Measurements from ENCODE around the gene SMYD4. TPM values are rescaled to one million over a fixed set of nuclear protein-coding genes. Genes with fewer than 3 reads are reported as not detected.
"Not testable (repeated sequence)": the region's sequence is repeated elsewhere in the genome, so short reads cannot be mapped to it uniquely, and the experiment has no call there.

Gene SMYD4
- total RNA-seq, 2 donors from 2014 or later, result 8.0 to 14.7 TPM

DNA sequence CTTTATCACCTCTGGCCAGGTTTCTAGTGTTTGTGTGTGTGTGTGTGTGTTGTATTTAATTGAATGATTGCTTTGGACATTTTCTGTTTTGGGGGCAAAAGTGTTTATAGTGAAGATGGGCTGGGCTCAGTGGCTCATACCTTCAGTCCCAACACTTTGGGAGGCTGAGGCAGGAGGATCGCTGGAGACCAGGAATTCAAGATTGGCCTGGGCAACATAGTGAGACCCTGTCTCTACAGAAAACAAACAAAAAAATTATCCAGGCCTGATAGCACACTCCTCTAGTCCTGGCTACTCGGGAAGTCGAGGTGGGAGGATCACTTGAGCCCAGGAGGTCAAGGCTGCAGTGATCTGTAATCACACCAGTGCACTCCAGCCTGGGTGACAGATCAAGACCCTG is 37.6 kb upstream of the SMYD4 start:
- Histone ChIP-seq H3K4me1 (no peaks in the 10 kb centered on the region), H3K27ac (no peak overlapping the region), H3K9ac (ENCODE audit: low read depth in 2 of 2, low read length in 2 of 2) (no peak overlapping the region), H3K4me3 (no peak overlapping the region), H3K9me3 (no peaks in the 10 kb centered on the region), H3K27me3 (no peaks in the 10 kb centered on the region), H3K36me3 (no peaks in the 10 kb centered on the region)
- TF ChIP-seq, protein P1, sequence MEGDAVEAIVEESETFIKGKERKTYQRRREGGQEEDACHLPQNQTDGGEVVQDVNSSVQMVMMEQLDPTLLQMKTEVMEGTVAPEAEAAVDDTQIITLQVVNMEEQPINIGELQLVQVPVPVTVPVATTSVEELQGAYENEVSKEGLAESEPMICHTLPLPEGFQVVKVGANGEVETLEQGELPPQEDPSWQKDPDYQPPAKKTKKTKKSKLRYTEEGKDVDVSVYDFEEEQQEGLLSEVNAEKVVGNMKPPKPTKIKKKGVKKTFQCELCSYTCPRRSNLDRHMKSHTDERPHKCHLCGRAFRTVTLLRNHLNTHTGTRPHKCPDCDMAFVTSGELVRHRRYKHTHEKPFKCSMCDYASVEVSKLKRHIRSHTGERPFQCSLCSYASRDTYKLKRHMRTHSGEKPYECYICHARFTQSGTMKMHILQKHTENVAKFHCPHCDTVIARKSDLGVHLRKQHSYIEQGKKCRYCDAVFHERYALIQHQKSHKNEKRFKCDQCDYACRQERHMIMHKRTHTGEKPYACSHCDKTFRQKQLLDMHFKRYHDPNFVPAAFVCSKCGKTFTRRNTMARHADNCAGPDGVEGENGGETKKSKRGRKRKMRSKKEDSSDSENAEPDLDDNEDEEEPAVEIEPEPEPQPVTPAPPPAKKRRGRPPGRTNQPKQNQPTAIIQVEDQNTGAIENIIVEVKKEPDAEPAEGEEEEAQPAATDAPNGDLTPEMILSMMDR (IDR thresholded peaks at IDR 0.05), result no peak
- no peak for DNase-seq
- intact Hi-C loops (cut with DNase I), result loop anchor here (5.0 to 10.0 kb wide), 2 partner anchors 145 to 193 kb away; partner anchors contain the start of gene WDR81

DNA sequence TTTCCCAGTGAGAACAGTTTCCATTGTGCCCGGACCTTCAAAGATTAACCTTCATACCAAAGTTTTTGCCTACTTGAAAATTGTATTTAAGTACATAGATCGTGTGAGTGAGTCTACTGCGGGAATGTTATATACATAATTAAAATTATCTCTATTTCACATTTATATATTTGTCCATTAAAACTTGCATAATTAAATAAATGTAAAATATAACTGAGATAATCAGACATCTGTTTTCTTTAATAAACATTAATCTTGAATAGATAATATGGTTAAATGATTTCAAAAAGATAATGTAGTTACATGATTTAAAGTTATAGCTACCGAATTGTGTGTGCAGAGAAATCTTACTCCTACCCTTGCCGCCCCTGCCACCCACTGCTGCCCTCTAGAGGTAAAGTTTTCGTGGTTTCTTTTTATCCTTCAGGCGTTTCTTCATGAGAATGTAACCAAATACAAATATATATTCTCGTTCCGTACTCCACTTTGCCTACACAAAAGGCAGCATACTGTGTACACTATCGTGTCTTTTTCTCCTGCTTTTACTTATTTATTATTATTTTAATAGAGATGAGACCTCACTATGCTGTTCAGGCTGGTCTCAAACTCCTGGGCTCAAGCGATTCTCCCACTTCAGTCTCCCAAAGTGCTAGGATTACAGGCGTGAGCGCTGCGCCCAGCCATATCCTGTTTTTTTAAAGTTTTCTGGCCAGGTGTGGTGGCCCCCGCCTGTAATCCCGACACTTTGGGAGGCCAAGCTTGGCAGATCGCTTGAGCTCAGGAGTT is 35.7 kb upstream of the SMYD4 start:
- no peaks in the 10 kb centered on the region for H3K27me3 ChIP-seq
- no peak overlapping the region for H3K9ac ChIP-seq (ENCODE audit: low read depth in 2 of 2, low read length in 2 of 2)
- no peaks in the 10 kb centered on the region for H3K9me3 ChIP-seq
- H3K4me3 ChIP-seq, result no peak overlapping the region
- H3K4me1 ChIP-seq, result no peaks in the 10 kb centered on the region
- H3K36me3 ChIP-seq, result no peaks in the 10 kb centered on the region
- DNase-seq, result peak; percentile 63
- intact Hi-C loops (cut with DNase I), result loop anchor here (5.0 to 10.0 kb wide), 2 partner anchors 143 to 191 kb away; partner anchors contain the start of gene WDR81
- no peak overlapping the region for H3K27ac ChIP-seq
- TF ChIP-seq, protein P1 (IDR thresholded peaks at IDR 0.05), result peak; percentile 64

DNA sequence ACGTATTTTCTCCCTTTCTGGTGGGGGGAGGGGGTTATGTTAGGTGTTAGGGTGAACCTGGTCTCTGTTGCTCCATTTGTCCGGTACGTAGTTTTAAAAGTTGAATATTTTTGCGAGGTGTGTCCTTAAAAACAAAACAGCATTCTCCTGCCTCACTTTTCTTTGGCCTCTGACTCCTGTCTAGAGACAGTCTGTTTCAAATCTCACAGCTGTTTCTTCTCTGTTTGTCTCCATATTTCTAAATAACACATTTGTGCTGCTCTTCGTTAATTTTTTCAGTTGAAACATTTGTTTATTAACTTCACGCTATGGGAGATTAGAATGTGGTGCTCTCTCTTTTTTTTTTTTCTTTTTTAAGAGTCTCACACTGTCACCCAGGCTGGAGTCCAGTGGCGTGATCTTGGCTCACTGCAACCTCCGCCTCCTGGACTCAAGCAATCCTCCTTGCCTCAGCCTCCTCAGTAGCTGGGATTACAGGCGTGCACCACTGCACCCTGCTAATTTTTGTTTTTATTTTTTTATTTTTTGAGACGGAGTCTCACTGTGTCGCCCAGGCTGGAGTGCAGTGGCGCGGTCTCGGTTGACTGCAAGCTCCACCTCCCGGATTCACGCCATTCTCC is 31.8 kb upstream of the SMYD4 start:
- H3K36me3 ChIP-seq, result no peaks in the 10 kb centered on the region
- intact Hi-C loops (cut with DNase I), result loop anchor here (10.0 kb wide), 1 partner anchor 187 kb away; no protein-coding TSS in a partner anchor
- no peak for DNase-seq
- no peaks in the 10 kb centered on the region for H3K27me3 ChIP-seq
- H3K4me3 ChIP-seq, result no peak overlapping the region
- TF ChIP-seq, protein P1 (IDR thresholded peaks at IDR 0.05), result no peak
- H3K27ac ChIP-seq, result no peak overlapping the region
- H3K9me3 ChIP-seq, result no peaks in the 10 kb centered on the region
- no peak overlapping the region for H3K9ac ChIP-seq (ENCODE audit: low read depth in 2 of 2, low read length in 2 of 2)
- no peaks in the 10 kb centered on the region for H3K4me1 ChIP-seq

DNA sequence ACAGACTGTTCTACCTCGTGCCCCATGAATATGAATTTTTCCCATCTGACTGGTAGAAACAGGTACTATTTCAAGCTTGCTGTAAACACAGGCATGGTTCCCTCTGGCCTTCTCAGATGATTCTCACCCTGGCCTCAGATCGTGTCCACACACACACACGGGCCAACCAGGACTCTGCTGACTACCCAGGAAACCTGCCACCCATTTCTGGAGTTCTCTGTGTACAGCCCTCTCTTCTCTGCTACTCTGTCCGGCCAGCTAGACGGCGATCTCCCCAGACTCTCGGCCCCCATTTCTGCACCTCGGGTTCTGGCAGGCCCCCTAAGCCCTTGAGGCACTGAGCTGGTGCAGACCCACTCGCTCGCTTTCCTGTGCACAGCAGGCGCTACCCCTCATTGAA is 31.3 kb upstream of the SMYD4 start:
- H3K27ac ChIP-seq, result no peak overlapping the region
- intact Hi-C loops (cut with DNase I), result loop anchor here (10.0 kb wide), 1 partner anchor 186 kb away; no protein-coding TSS in a partner anchor
- no peak for DNase-seq
- no peaks in the 10 kb centered on the region for H3K9me3 ChIP-seq
- no peak overlapping the region for H3K4me3 ChIP-seq
- no peak overlapping the region for H3K9ac ChIP-seq (ENCODE audit: low read depth in 2 of 2, low read length in 2 of 2)
- H3K27me3 ChIP-seq, result no peaks in the 10 kb centered on the region
- H3K36me3 ChIP-seq, result no peaks in the 10 kb centered on the region
- TF ChIP-seq, protein P1 (IDR thresholded peaks at IDR 0.05), result no peak
- no peaks in the 10 kb centered on the region for H3K4me1 ChIP-seq

DNA sequence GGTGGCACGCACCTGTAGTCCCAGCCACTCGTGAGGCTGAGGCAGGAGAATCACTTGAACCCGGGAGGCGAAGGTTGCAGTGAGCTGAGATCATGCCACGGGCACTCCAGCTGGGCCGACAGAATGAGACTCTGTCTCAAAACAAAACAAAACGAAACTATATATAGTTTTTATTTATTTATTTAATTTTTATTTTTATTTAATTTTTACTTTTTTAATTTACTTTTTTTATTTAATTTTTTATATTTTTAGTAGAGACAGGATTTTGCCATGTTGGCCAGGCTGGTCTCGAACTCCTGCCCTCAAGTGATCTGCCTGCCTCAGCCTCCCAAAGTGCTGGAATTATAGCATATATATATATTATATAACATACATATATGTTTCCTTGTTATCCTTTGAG is 26.8 kb upstream of the SMYD4 start:
- H3K36me3 ChIP-seq; H3K4me3 ChIP-seq; intact Hi-C loops (cut with DNase I): not testable (repeated sequence)

DNA sequence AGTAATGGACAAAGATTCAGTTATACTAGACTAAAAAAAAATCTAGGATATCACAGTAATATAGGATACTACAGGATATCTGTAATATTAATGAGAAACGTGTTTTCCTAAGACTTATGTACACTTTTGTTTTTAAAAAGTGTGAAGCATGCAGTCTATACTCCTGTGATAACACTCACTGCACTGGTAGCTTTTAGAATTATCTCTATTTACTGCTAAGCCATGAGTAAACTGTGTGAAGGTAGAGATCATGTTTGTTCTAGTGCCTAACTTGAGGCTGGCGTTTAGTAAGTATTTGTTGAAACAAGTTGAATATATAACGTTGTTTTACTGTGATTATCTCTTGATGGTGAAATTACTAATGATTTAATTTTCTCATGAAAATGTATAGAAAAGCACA is 24.0 kb upstream of the SMYD4 start:
- no peaks in the 10 kb centered on the region for H3K27me3 ChIP-seq
- peaks cover 11% of the 10 kb centered on the region for H3K36me3 ChIP-seq
- no peak overlapping the region for H3K4me3 ChIP-seq
- H3K9me3 ChIP-seq, result no peaks in the 10 kb centered on the region
- DNase-seq, result no peak
- TF ChIP-seq, protein P1 (IDR thresholded peaks at IDR 0.05), result no peak
- no peaks in the 10 kb centered on the region for H3K4me1 ChIP-seq
- intact Hi-C loops (cut with DNase I), result no loop called here
- H3K9ac ChIP-seq (ENCODE audit: low read depth in 2 of 2, low read length in 2 of 2), result no peak overlapping the region
- no peak overlapping the region for H3K27ac ChIP-seq

More for the DNA sequence above, 26.8 kb upstream of the SMYD4 start:
- not testable (repeated sequence) for H3K9ac ChIP-seq (ENCODE audit: low read depth in 2 of 2, low read length in 2 of 2); H3K4me1 ChIP-seq; H3K27me3 ChIP-seq; DNase-seq; H3K9me3 ChIP-seq; H3K27ac ChIP-seq
